Mucosa of stomach (tissue), 1 donor: ENCODE data around the gene TANC2.

ENCODE experiments used
- H3K27me3 ChIP-seq: one replicate; pipeline ENCODE4 v1.7.0; 2013; ENCODE audit warnings: mild to moderate bottlenecking, low read length; ENCODE audit not compliant: control insufficient read depth, insufficient read depth
- H3K36me3 ChIP-seq: one replicate; pipeline ENCODE4 v1.7.0; 2013; ENCODE audit warnings: low read length; ENCODE audit not compliant: control insufficient read depth, insufficient read depth
- H3K4me1 ChIP-seq: one replicate; pipeline ENCODE4 v1.7.0; 2013; ENCODE audit warnings: mild to moderate bottlenecking, low read length; ENCODE audit not compliant: control insufficient read depth, insufficient read depth
- H3K4me3 ChIP-seq: one replicate; pipeline ENCODE4 v1.7.0; 2013; ENCODE audit warnings: low read length
- H3K9ac ChIP-seq: one replicate; pipeline ENCODE4 v1.7.0; 2013; ENCODE audit warnings: mild to moderate bottlenecking, low read length, moderate library complexity
- H3K9me3 ChIP-seq: one replicate; pipeline ENCODE4 v1.7.0; 2013; ENCODE audit warnings: mild to moderate bottlenecking, low read length, moderate library complexity; ENCODE audit not compliant: control insufficient read depth
- donor health status: Pancreatic carcinoma.

The TANC2 gene

GRCh38 chr17:62965686-62966425 is at the start of gene TANC2:
TANC2 (plus strand) TSS chr17:62966235; CDS start chr17:63009560, 43,325 bp downstream.
- Histone ChIP-seq H3K4me3 (peak within 1 kb of the TSS; percentile 40), H3K9me3 (no peaks in the 10 kb centered on the region), H3K36me3 (no peaks in the 10 kb centered on the region), H3K9ac (peak within 1 kb of the TSS; percentile 70), H3K4me1 (peaks cover 10% of the 10 kb centered on the region), H3K27me3 (peaks cover 7% of the 10 kb centered on the region)

- Histone ChIP-seq H3K9me3 (no peaks in the 10 kb centered on the region), H3K36me3 (no peaks in the 10 kb centered on the region), H3K27me3 (no peaks in the 10 kb centered on the region), H3K9ac (no peak overlapping the region), H3K4me3 (no peak overlapping the region), H3K4me1 (no peaks in the 10 kb centered on the region)
These were observed 49.1 kb upstream of the TANC2 start for GRCh38 chr17:62916684-62917571.

GRCh38 chr17:62919388-62919787 is 46.6 kb upstream of the TANC2 start:
- no peaks in the 10 kb centered on the region for H3K9me3 ChIP-seq
- no peak overlapping the region for H3K4me3 ChIP-seq
- H3K27me3 ChIP-seq: no peaks in the 10 kb centered on the region
- H3K4me1 ChIP-seq: no peaks in the 10 kb centered on the region
- no peaks in the 10 kb centered on the region for H3K36me3 ChIP-seq
- no peak overlapping the region for H3K9ac ChIP-seq

- H3K27me3 ChIP-seq: no peaks in the 10 kb centered on the region
- no peaks in the 10 kb centered on the region for H3K4me1 ChIP-seq
- H3K4me3 ChIP-seq: no peak overlapping the region
- H3K9me3 ChIP-seq: no peaks in the 10 kb centered on the region
- no peak overlapping the region for H3K9ac ChIP-seq
- no peaks in the 10 kb centered on the region for H3K36me3 ChIP-seq
These were observed 45.7 kb upstream of the TANC2 start for GRCh38 chr17:62920300-62920699.

GRCh38 chr17:62921817-62922216 is 44.2 kb upstream of the TANC2 start:
- H3K4me3 ChIP-seq: no peak overlapping the region
- H3K9ac ChIP-seq: no peak overlapping the region
- H3K4me1 ChIP-seq: no peaks in the 10 kb centered on the region
- H3K36me3 ChIP-seq: no peaks in the 10 kb centered on the region
- no peaks in the 10 kb centered on the region for H3K9me3 ChIP-seq
- no peaks in the 10 kb centered on the region for H3K27me3 ChIP-seq

- no peak overlapping the region for H3K4me3 ChIP-seq
These were observed 42.5 kb upstream of the TANC2 start for GRCh38 chr17:62923258-62924150.

GRCh38 chr17:62925267-62925836 is 40.7 kb upstream of the TANC2 start:
- Histone ChIP-seq H3K4me3 (no peak overlapping the region), H3K27me3 (peaks cover 5% of the 10 kb centered on the region), H3K9me3 (no peaks in the 10 kb centered on the region), H3K9ac (no peak overlapping the region), H3K36me3 (no peaks in the 10 kb centered on the region), H3K4me1 (no peaks in the 10 kb centered on the region)

More at GRCh38 chr17:62923258-62924150, 42.5 kb upstream of the TANC2 start:
- H3K27me3 ChIP-seq: peaks cover 4% of the 10 kb centered on the region
- H3K4me1 ChIP-seq: no peaks in the 10 kb centered on the region
- no peaks in the 10 kb centered on the region for H3K36me3 ChIP-seq
- no peaks in the 10 kb centered on the region for H3K9me3 ChIP-seq
- H3K9ac ChIP-seq: no peak overlapping the region

- H3K9ac ChIP-seq: no peak overlapping the region
- H3K9me3 ChIP-seq: no peaks in the 10 kb centered on the region
- no peaks in the 10 kb centered on the region for H3K36me3 ChIP-seq
- no peaks in the 10 kb centered on the region for H3K4me1 ChIP-seq
- peaks cover 5% of the 10 kb centered on the region for H3K27me3 ChIP-seq
- H3K4me3 ChIP-seq: no peak overlapping the region
These were observed 39.0 kb upstream of the TANC2 start for GRCh38 chr17:62927083-62927482.

- no peaks in the 10 kb centered on the region for H3K9me3 ChIP-seq
These were observed 36.7 kb upstream of the TANC2 start for GRCh38 chr17:62929320-62929719.

GRCh38 chr17:62931101-62931500 is 34.9 kb upstream of the TANC2 start:
- no peak overlapping the region for H3K9ac ChIP-seq
- no peaks in the 10 kb centered on the region for H3K9me3 ChIP-seq
- H3K4me3 ChIP-seq: no peak overlapping the region
- H3K36me3 ChIP-seq: no peaks in the 10 kb centered on the region
- H3K4me1 ChIP-seq: no peaks in the 10 kb centered on the region
- peaks cover 5% of the 10 kb centered on the region for H3K27me3 ChIP-seq

More at GRCh38 chr17:62929320-62929719, 36.7 kb upstream of the TANC2 start:
- Histone ChIP-seq H3K4me3 (no peak overlapping the region), H3K36me3 (no peaks in the 10 kb centered on the region), H3K4me1 (no peaks in the 10 kb centered on the region), H3K9ac (no peak overlapping the region), H3K27me3 (peaks cover 5% of the 10 kb centered on the region)
